ENCODE data around the gene CDK5RAP2.

GRCh38 chr9:120361551-120361950 lies 218.4 kb downstream of the CDK5RAP2 start:
- TF ChIP-seq POLR2A (IDR thresholded peaks at IDR 0.05) (no peak), CTCF (IDR thresholded peaks at IDR 0.05) (no peak), EP300 (IDR thresholded peaks at IDR 0.05) (no peak)
